M059J (cell line): Measurements from ENCODE around the gene IFT27. TPM values are rescaled to one million over a fixed set of nuclear protein-coding genes. Genes with fewer than 3 reads are reported as not detected.
A peak's percentile ranks its signal among the peaks of the same experiment; 100 is the strongest.
"Not testable (repeated sequence)": the region's sequence is repeated elsewhere in the genome, so short reads cannot be mapped to it uniquely, and the experiment has no call there.

ENCODE experiments used
- DNase-seq: peaks from one replicate; pipeline ENCODE4 v3.0.0-alpha.2; 2012; ENCODE audit warnings: low read depth
- total RNA-seq: library from RNA; depleted of rRNA; stranded (reverse); fragments of >200 nt; shearing (Covaris generic); gene quantifications from 2 replicates; pipeline ENCODE4 v1.2.3, GENCODE V29; 2014

The IFT27 gene
- total RNA-seq, 1 experiment from 2014 or later, result 19.7 TPM

DNA sequence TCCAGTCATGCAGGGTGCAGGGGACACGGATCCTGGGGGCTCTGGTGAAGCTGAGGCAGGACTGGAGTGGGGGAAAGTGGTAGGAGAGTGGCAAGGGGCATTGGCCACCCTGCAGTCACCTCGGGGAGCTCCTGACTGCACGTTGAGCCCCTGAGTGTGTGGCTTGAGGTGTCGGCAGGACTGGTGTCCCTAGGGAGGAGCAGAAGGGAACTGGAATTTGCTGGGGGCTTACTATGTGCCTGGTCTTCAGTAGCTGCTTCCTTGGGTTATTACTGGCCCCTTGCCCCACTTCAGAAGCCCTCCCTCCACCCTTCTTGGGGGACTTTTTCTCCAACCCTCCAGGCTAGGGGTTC lies 31.5 kb downstream of the IFT27 start:
- DNase-seq, result no peak

DNA sequence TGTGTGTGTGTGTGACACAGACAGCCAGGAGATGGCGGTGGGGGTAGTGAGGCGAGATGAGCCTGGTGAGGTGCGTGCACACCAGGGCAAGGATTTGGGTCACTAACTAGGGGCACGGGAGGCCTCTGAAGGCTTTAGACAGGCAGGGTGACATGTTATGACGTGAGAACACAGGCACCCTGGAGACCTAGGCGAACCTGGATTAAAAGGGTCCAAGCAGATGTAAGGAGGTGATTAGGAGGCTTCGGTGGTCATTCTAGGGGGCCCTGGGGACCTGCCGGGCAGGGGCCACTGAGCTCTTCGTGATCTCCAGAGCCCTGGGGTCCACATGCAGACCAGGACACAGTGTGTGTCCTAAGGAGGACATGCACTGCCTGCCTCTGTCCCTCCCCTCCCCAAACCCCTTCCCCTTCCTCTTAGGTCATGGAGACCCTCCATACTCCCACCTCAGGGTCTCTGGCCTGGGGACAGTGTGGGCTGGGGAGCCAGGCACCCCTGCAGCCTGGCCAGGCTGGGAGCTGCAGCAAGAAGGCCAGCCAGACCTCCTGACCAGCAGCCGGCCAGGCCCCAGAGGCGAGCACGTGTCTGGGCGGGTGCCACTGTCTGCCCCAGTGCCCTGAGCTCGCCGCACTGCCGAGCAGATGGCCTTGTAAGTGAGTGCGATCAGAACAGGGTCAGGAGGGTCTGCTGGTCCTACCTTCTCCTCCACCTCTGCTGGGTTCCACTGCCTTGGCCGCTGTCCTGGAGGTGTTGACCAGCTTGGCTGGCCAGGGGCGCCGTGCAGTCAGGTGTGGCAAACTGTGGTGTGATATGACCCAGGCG lies 32.1 kb downstream of the IFT27 start:
- no peak for DNase-seq

DNA sequence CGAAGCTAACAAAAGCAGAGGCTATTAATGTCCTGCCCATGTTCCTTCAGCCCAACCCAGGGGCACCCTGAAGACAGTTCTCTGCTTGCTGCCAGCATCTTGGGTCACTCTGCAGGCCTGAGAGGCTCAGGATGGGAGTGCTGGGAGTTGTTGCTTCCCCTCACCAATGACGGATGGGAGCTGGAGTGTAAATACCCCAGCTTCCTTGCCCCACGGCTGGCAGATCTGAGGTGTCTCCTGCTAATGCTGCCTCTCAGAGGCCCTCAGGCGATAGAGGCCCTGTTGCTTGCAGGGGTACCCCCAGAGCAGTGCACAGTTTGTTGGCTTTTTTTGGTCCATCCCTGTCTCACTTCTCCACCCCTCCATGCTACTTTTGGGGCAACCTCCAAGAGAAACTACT lies 32.9 kb downstream of the IFT27 start:
- no peak for DNase-seq

DNA sequence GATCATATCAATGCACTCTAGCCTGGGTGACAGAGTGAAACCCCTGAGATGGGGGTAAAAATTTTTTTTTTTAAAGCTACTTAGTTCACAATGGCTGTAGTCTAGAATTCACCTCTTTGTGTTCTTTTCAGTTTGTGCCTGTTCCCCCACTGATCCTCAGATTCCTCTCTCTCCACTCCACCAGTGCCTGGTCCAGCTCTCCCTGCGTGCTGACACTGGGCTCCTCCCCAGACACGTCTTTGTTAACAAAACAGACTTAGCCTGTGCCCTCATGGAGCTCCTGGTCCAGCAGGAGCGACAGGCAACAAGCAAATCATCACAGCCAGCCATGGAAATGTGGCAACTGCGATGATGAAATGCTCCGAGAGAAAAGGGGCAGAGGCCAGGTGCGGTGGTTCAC lies 34.0 kb downstream of the IFT27 start:
- no peak for DNase-seq

DNA sequence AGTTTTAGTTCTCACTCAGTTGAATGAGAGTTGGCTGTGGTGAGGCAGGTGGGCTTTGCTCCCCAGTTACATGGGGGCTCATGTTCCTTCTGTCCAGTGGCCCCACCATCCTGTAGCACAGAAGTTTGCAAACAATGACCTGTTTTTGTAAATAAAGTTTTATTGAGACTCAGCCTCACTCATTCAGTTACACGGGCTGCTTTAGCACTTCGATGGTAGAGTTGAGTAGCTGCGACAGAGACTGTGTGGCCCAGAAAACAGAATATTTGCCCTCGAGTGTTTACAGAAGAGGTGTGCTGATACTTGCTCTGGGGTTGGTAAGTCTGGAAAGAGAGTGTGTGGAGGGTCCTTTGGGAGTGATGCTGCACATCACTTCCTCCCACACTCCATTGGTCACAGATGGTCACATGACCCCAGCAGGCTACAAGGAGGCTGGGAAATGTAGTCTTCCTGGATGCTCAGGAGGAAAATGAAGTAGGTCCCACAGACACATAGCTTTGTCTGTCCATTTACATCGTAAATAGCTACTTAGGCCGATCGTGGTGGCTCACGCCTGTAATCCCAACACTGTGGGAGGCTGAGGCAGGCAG lies 34.6 kb downstream of the IFT27 start:
- DNase-seq, result peak; percentile 10

DNA sequence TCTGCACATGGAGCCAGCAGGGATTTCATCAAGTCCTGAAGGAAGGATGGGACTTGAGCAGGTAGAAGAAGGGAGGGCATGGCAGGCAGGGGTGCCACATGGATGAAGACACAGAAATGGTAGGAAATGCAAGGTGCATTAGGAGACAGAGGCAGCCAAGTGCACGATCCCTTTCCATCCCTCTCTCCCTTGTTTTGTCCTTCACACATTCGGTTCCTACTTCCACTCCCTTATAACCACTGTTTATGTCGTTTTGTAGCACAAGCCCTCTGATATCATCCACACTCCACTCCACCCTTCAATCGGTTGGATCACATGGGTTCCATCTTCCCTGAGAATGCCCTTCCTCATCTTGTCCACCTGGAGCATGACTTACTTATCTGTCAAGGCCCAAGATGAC lies 35.2 kb downstream of the IFT27 start:
- no peak for DNase-seq

DNA sequence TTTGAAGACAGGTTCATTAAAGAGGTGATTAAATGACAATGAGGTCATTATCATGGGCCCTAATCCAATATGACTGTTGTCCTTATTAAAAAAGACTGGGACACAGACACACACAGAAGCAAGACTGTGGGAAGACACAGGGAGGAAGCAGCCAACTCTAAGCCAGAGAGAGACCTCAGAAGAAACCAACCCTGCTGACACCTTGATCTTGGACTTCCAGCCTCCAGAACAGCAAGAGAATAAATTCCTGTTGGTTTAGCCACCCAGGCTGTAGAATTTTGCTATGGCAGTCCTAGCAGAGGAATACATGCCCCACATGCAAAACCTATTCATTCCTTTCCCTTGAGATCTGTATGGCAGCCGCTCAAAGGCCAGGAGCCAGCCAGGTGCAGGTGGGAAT lies 36.7 kb downstream of the IFT27 start:
- DNase-seq, result no peak

DNA sequence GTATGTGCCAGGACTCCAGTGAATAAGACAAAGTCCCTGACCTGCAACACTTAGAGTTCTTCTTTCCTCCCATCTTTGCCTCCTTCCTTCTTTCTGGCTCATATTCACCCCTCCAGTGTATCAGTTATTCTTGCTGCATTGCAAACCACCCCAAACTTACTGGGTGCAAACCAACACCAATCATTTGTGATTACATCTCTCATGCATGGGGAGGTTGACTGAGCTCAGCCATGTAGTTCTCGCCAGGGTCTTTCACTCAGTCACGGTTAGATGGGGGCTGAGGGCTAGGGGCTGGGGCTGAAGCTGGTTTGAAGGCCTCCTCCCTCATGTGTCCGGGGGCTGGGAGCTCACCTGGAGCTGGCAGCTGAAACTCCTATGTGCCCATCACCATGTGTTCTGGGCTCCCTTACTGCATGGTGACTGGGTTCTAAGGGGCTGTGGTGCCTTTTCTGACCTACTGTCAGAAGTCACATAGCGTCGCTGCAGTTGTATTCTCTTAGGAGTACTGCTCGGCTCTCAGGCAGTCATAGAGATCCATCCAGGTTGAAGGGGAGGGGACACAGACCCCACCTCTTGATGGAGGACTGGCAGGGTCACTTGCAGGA lies 37.4 kb downstream of the IFT27 start:
- DNase-seq, result no peak

DNA sequence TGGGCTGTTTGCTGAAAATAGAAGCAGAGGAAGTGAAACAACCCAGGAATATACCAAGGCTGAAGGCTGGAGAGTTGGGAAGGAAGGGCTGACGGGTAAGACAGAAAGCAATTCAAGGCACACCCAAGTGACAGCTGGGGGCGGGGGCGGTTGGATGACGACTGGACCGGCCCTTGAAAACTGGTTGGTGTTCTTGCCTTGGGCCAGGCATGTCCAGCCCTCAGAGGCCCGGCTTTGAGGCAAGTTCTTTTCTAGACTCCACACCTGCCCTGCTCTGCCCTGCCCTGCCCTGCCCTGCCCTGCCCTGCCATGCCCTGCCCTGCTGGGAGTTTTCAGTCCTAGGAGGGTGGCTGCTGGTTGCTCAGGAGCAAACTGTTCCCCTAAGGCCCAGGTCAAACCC lies 38.1 kb downstream of the IFT27 start:
- no peak for DNase-seq

DNA sequence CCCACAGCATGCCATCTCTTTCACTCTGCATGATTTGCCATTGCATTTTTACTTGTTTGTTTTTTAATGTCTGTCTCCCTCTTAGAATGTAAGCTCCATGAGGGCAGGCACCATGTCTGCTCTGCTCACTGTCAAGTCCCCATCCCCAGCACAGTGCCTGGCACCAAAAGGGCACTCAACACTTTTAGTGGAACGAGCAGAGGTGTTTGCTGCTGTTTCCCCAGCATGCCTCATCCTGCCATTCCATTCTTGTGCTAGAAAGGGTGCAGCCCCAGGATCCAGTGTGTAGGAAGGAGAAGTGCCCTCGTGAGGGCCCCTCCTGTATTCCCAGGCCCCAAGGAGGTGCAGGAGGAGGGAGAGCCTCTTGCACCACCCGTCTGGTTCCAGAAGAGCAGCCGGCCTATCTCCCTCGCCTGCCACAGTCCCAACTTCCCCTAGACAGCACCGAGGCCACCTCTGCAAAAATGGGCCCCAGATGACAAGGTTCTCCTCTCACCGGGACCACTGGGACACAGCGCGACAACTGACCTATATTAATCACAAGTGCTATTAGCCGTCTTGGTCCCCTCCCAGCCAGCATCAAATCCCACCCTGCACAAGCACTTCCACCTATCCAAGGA lies 39.1 kb downstream of the IFT27 start:
- no peak for DNase-seq

DNA sequence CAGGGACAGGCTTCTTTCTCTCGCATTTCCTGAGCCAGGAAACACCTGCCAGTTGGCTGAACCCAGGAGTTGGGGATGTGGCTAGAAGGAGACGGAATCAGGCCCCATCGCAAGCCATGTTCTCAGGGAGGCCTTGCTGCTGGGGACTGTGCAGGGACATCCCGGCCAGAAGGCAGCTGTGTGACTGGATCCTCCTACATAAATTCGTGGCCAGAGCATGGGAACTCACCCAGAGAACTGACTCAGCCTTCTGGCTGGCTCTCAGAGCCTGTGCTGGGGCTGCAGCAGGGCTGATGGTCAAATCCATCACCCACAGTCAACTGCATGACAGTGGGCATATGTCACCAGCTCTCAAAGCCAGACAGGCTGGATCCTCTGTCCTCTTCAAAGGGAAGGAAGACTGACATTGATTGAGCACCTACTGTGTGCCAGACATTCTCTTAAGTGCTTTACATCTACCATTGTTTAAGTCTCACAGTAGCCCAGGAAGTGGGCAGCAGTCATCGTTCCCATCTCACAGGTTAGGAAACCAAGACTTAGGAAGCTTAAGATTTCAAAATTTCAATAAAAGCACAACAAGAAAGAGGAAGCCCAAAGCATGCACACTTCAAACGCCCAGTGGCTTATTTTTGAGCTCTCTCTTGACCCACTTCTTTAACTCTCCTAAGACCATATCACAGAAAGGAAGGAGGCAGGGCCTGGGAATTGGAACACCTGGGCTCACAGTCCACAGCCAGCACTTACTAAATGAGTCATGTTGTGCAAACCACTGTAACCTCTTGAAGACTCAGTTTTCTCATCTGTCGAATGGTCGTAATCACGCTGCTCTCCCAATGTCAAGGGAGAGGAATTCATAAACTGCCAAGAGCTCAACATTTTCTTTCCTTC lies 41.5 kb downstream of the IFT27 start:
- DNase-seq, result peak; percentile 37

DNA sequence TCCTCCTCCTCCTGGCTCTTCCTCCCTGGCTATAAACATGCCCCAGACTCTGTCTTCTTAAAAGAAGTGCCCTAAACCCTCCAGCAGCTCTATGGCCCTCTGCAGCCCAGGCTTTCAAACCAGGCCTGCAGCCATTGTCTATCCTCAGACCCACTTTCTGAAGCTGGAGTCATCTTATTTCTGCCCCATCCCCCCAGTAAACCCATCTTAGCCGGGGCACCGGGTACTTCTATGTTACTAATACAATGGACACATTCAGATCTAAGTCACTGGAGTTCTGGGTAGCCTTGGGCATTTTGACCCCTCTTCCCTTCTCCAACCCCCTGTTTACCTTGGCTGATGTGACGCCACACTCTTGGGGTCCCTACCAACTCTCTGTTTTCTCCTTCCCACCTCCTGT lies 42.6 kb downstream of the IFT27 start:
- no peak for DNase-seq

DNA sequence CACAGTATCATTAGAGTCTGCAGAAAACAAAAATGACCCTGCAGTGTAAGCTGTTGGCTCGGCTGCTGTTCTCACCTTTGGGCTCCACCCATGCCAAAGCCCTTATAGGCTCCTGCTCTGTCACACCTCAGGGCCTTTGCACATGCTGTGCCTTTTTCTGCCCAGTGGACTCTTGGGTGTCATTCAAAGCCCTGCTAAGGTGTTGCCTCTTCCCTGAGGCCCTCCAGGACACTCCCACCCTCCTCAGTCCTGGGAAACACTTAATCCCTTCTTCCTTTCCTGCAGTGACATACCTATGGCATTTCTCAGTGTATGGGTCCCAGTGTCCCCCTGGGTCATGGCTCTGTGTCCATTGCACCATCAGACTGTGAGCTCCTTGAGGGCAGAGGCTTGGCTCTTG lies 43.3 kb downstream of the IFT27 start:
- no peak for DNase-seq

DNA sequence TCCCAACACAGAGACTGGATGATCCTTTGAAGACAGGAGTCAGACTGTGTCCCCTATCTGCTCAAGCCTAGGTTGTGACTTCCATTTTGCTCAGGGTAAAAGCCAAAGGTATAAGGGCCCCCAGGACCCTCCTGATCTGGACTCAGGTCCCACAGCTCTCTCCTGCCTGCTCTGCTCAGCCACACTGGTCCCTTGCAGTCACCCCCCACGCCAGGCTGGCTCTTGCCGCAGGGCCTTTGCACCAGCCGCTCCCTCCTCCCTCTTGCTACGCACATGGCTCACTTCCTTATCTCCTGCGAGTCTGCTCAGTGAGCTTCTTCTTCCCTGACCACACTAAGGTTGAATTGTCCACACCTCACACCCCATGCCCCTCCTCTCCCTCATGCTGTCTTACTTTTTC lies 44.0 kb downstream of the IFT27 start:
- DNase-seq, result no peak

DNA sequence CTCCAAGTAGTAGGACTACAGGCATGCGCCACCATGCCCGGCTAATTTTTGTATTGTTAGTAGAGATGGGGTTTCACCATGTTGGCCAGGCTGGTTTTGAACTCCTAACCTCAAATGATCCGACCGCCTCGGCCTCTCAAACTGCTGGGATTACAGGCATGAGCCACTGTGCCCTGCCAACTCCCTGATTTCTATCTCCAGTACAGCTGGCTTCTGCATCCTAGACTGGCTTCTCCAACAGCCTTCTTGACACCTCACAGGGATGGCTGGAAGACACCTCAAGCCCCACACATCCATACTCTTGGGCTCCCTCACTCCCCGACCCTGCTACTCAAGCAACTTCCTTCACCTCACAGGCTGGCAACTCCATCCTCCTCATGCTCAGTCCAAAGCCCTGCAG lies 44.6 kb downstream of the IFT27 start:
- DNase-seq, result not testable (repeated sequence)

DNA sequence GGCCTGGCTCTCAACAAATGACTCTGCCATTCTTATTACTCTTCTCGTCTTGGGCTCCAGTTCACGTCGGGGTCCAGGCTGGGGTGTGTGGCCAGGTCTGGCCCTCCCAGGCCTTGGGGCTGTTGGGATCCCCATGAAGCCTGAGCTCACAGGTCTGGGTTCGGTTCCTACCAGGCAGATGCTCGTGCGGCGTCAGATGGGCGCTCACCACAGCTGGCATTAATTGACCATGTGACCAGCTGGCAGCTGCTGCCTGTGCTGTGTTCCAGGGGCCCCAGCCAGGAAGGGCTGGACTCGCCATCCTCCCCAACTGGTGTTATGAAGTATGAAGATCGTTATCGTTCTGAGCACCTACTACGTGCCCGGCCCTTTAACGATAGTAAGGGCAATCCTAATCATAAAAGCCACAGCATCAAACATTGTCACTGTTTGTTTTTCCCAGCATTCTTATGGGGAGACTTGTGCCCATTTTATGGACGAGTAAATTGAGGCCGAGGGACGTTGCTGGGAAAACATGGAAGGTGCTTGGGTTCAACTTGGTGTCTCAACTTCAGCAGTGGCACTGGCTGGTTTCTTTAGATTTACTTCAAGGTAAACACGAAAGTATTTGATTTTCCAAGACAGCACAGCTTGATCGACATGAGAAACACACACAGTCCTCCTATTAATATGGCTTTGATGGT lies 45.6 kb downstream of the IFT27 start:
- no peak for DNase-seq

DNA sequence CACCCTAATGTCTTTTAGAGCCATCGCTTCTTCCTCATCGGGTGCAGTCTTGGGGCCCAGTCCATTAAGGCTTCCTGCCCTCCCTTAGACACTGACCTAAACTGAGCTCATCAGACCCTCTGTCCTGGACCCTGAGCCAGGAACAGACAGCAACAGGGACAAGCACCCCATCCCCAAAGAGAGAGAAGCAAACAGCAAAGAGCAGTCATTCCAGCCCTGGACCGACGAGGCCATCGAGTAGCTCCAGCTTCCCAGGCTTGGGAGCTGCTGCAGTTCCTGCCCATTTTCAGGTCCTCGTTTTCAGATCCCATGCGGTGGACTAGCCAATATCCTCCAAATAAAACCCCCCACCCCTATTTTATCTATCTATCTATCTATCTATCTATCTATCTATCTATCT lies 46.6 kb downstream of the IFT27 start:
- no peak for DNase-seq

DNA sequence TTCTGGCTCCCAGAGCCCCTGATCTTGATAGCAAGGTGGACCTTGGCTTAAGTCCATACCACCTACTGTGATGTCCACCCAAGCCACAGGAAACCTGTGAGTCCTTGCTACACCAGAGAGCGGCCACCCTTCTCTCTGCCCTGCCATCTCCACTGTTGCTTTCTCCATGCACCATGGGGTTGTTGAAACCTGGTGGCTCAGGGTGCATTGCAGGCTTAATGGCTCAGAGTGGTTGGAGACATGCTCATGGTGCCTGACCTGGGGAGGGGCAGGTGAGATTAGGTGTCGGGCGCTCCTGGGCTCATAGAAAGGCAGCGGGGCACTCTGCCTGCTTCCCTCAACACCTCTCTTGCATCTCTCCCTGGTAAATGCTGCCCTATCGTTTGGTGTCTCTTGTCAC lies 47.4 kb downstream of the IFT27 start:
- DNase-seq, result no peak

DNA sequence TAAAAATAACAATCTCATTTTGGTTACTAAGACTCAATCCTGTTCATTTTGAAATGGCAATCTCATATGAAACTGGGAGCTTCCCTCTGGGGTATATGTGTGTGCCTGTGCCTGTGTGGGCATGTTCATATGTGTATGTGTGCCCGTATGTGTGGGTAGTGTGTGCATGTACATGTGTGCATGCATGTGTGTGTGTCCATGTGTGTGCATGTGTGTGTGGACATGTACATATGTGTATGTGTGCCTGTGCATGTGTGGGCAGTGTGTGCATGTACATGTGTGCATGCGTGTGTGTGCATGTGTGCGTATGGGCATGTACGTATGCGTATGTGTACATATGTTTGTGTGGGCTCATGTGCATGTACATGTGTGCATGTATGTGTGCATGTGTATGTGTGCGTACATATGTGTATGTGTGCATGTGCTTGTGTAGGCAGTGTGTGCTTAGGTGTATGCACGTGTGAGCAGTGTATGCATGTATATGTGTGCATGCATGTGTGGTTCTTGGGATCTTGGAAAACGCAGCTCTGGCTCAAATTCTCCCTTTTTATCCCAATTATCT lies 47.9 kb downstream of the IFT27 start:
- no peak for DNase-seq

DNA sequence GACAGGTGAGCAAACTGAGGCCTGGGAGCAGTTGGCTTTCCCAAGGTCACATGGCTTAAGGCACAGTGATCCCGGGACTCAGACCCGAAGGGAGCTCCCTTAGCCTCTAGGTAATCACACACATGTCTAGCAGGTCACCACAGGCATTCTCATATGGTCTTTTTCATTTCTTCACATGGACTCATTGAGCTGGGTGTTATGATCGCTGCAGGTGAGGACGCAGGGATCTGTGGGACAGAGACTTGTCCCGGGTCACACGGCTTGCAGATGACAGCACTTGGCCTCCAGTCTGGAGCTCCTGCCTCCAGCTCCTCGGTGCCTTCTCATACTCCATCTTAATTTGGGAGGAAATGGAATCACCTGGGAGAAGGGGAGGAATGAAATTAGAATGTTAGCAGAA lies 48.8 kb downstream of the IFT27 start:
- no peak for DNase-seq

DNA sequence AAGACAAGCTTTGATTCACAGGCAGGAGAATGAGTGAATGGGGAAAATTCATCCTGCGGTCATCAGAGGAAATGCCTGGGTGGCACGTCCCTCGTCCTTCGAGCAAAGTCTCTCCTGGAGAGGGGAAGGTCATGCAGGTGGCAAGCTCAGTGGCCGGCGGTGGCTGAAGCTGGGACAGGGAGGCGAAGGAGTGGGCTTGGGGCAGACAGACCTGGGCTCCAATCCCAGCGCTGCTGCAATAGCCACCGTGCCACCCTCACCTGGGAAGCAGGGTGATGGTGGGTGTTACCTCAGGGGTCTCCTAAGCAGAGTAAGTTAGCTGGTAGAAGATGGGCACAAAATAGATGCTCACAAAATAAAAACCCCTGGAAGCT lies 49.9 kb downstream of the IFT27 start:
- peak; percentile 7 for DNase-seq
